H1 (cell line): ENCODE data around the gene PRRT1. TPM values are rescaled to one million over a fixed set of nuclear protein-coding genes. Genes with fewer than 3 reads are reported as not detected.

Experiments
- CTCF ChIA-PET: fragments of 300-600 bp; sonication (Branson Sonifier 250); formaldehyde crosslinking; loops from one replicate; lab custom pipeline; 2021; ENCODE audit not compliant: partially characterized antibody; lab: Charles Lee
- POLR2A ChIA-PET: fragments of 300-600 bp; sonication (Branson Sonifier 250); formaldehyde crosslinking; loops from one replicate; lab custom pipeline; 2021; ENCODE audit warnings: inconsistent platforms; ENCODE audit not compliant: partially characterized antibody; lab: Charles Lee
- DNase-seq, 2 experiments: peaks; one replicate each; pipeline versions ENCODE4 v3.0.0 to v3.0.0-alpha.2; 2010 to 2022; ENCODE audit warnings: low spot score in 2 of 2, low read depth in 1 of 2, mixed read lengths in 1 of 2
- FAIRE-seq: peaks from 2 replicates; lab custom pipeline; 2011; peaks lifted over from hg19 to GRCh38; lab: Jason Lieb, UNC
- H2AFZ ChIP-seq: 2 replicates; pipeline ENCODE4 v1.8.1; 2012; ENCODE audit warnings: low read length, inconsistent platforms
- H2AK5ac ChIP-seq: 2 replicates; pipeline ENCODE4 v1.6.1; 2013; ENCODE audit warnings: low read depth, low read length
- H2BK120ac ChIP-seq: replicated peaks from 2 replicates; pipeline ENCODE3; 2013; ENCODE audit warnings: low read depth, low read length, inconsistent platforms
- H2BK12ac ChIP-seq: 2 replicates; pipeline ENCODE4 v1.6.1; 2013; ENCODE audit warnings: low read depth, low read length
- H2BK15ac ChIP-seq: 2 replicates; pipeline ENCODE4 v1.6.1; 2013; ENCODE audit warnings: low read length
- H2BK20ac ChIP-seq: 2 replicates; pipeline ENCODE4 v1.6.1; 2013; ENCODE audit warnings: low read length
- H2BK5ac ChIP-seq: 2 replicates; pipeline ENCODE4 v1.6.1; 2013; ENCODE audit warnings: low read depth, low read length
- H3K14ac ChIP-seq: 2 replicates; pipeline ENCODE4 v1.6.1; 2013; ENCODE audit warnings: inconsistent platforms; ENCODE audit not compliant: insufficient read length
- H3K18ac ChIP-seq: 2 replicates; pipeline ENCODE4 v1.6.1; 2013; ENCODE audit warnings: low read length; ENCODE audit errors: extremely low read depth
- H3K23ac ChIP-seq: 2 replicates; pipeline ENCODE4 v1.6.1; 2013; ENCODE audit warnings: inconsistent platforms; ENCODE audit not compliant: insufficient read length
- H3K23me2 ChIP-seq: 2 replicates; pipeline ENCODE4 v1.6.1; 2013; ENCODE audit warnings: low read depth, low read length
- H3K27ac ChIP-seq: 2 replicates; pipeline ENCODE4 v1.6.1; 2011; ENCODE audit warnings: low read depth, low read length, inconsistent platforms
- H3K27me3 ChIP-seq, 4 experiments: replicated peaks in 1 of 4; 1 replicate in 1 of 4; 2 replicates in 3 of 4; pipeline versions ENCODE4 v1.6.1 to v1.8.1; 2011 to 2013; ENCODE audit warnings: low read length in 3 of 4, mild to moderate bottlenecking in 3 of 4, inconsistent platforms in 2 of 4, mixed read lengths in 2 of 4, moderate library complexity in 1 of 4; ENCODE audit not compliant: control insufficient read depth in 3 of 4, insufficient read depth in 3 of 4; ENCODE audit errors: extremely low read depth in 1 of 4
- H3K36me3 ChIP-seq, 4 experiments: 2 replicates each; pipeline versions ENCODE4 v1.6.1 to v1.8.1; 2011 to 2013; ENCODE audit warnings: mild to moderate bottlenecking in 4 of 4, low read length in 3 of 4, moderate library complexity in 2 of 4, control low read depth in 1 of 4, inconsistent platforms in 1 of 4; ENCODE audit not compliant: insufficient read depth in 4 of 4, control insufficient read depth in 2 of 4
- H3K4ac ChIP-seq: replicated peaks from 2 replicates; pipeline ENCODE3; 2013; ENCODE audit warnings: low read length, low read depth, mixed read lengths, inconsistent platforms; ENCODE audit not compliant: insufficient read length
- H3K4me1 ChIP-seq, 4 experiments: replicated peaks in 1 of 4; 1 replicate in 1 of 4; 2 replicates in 3 of 4; pipeline versions ENCODE4 v1.6.1 to v1.8.1; 2011 to 2013; ENCODE audit warnings: low read length in 3 of 4, inconsistent platforms in 2 of 4, mixed read lengths in 1 of 4; ENCODE audit not compliant: insufficient read depth in 4 of 4, control insufficient read depth in 3 of 4
- H3K4me2 ChIP-seq, 2 experiments: 2 replicates each; pipeline versions ENCODE4 v1.6.1 to v1.8.1; 2011 to 2013; ENCODE audit warnings: low read depth in 2 of 2, low read length in 2 of 2, control low read depth in 1 of 2, inconsistent platforms in 1 of 2, mild to moderate bottlenecking in 1 of 2; ENCODE audit not compliant: insufficient read depth in 1 of 2
- H3K4me3 ChIP-seq, 4 experiments: fragments of 200-600, 300-600 bp in 1 of 4; sonication (generic), shearing (Covaris generic), sonication (Bioruptor Twin) in 1 of 4; 2 replicates each; pipeline versions ENCODE4 v1.5.1 to v1.8.1; 2011 to 2016; ENCODE audit warnings: low read length in 4 of 4, low read depth in 3 of 4, control low read depth in 2 of 4, inconsistent platforms in 2 of 4, mild to moderate bottlenecking in 2 of 4, mixed read lengths in 1 of 4, moderate library complexity in 1 of 4; ENCODE audit not compliant: insufficient read depth in 2 of 4; ENCODE audit errors: extremely low read depth in 1 of 4
- H3K56ac ChIP-seq: replicated peaks from 2 replicates; pipeline ENCODE3; 2013; ENCODE audit warnings: low read depth, mild to moderate bottlenecking, mixed read lengths, low read length, inconsistent platforms; ENCODE audit not compliant: insufficient read length
- H3K79me1 ChIP-seq: 2 replicates; pipeline ENCODE4 v1.6.1; 2013; ENCODE audit warnings: low read depth, low read length, control low read depth
- H3K79me2 ChIP-seq, 2 experiments: 2 replicates each; pipeline versions ENCODE4 v1.6.1 to v1.8.1; 2012 to 2013; ENCODE audit warnings: low read length in 2 of 2, mild to moderate bottlenecking in 2 of 2, inconsistent platforms in 1 of 2; ENCODE audit not compliant: insufficient read depth in 2 of 2, control insufficient read depth in 1 of 2
- H3K9ac ChIP-seq, 4 experiments: replicated peaks in 1 of 4; 1 replicate in 1 of 4; 2 replicates in 3 of 4; pipeline versions ENCODE4 v1.6.1 to v1.8.1; 2011 to 2013; ENCODE audit warnings: low read depth in 3 of 4, low read length in 3 of 4, control low read depth in 2 of 4, mild to moderate bottlenecking in 2 of 4, moderate library complexity in 2 of 4, inconsistent platforms in 1 of 4; ENCODE audit errors: extremely low read depth in 1 of 4
- H3K9me3 ChIP-seq, 2 experiments: 2 replicates each; pipeline versions ENCODE4 v1.6.1 to v1.8.1; 2012 to 2013; ENCODE audit warnings: mild to moderate bottlenecking in 2 of 2, moderate library complexity in 2 of 2, control low read depth in 1 of 2, inconsistent platforms in 1 of 2, low read depth in 1 of 2, low read length in 1 of 2, mixed read lengths in 1 of 2; ENCODE audit not compliant: insufficient read depth in 2 of 2
- H4K20me1 ChIP-seq, 2 experiments: replicated peaks in 1 of 2; 2 replicates each; pipeline versions ENCODE3 to v1.8.1; 2011 to 2013; ENCODE audit warnings: inconsistent platforms in 2 of 2, low read length in 2 of 2, mild to moderate bottlenecking in 1 of 2; ENCODE audit not compliant: insufficient read depth in 2 of 2, control insufficient read depth in 1 of 2
- H4K5ac ChIP-seq: 2 replicates; pipeline ENCODE4 v1.6.1; 2013; ENCODE audit warnings: low read length, low read depth, mixed read lengths, inconsistent platforms; ENCODE audit not compliant: insufficient read length
- H4K8ac ChIP-seq: 2 replicates; pipeline ENCODE4 v1.8.0; 2013; ENCODE audit warnings: mild to moderate bottlenecking, moderate library complexity, low read length, inconsistent platforms; ENCODE audit not compliant: insufficient read depth; ENCODE audit errors: extremely low read depth
- H4K91ac ChIP-seq: replicated peaks from 2 replicates; pipeline ENCODE3; 2013; ENCODE audit warnings: low read length, mixed read lengths, inconsistent platforms; ENCODE audit not compliant: insufficient read length
- ATF2 ChIP-seq: IDR thresholded peaks from 2 replicates; pipeline ENCODE4 v1.6.1; 2012; ENCODE audit warnings: low read length, inconsistent platforms
- CBX5 ChIP-seq: fragments of 300-800, 300-1000 bp; sonication (generic); IDR thresholded peaks from 2 replicates; pipeline ENCODE4 v1.7.1; 2016; ENCODE audit warnings: antibody characterized with exemption, low read length, low read depth
- GTF2F1 ChIP-seq: IDR thresholded peaks from 2 replicates; pipeline ENCODE4 v1.6.1; 2012; ENCODE audit warnings: low read depth, low read length, improper control_type of control experiment, borderline replicate concordance
- JUND ChIP-seq: IDR thresholded peaks from 2 replicates; pipeline ENCODE4 v1.6.1; 2011; ENCODE audit warnings: mild to moderate bottlenecking, improper control_type of control experiment, low read length
- KDM4A ChIP-seq: IDR thresholded peaks from one replicate; pipeline ENCODE4 v1.7.1; 2012; ENCODE audit warnings: low read depth, mild to moderate bottlenecking, moderate library complexity, low read length, inconsistent platforms; ENCODE audit not compliant: severe bottlenecking
- SAP30 ChIP-seq: fragments of 300-600 bp; sonication (generic); IDR thresholded peaks from 2 replicates; pipeline ENCODE4 v1.7.1; 2012; ENCODE audit warnings: low read length, moderate library complexity, mild to moderate bottlenecking, inconsistent platforms; ENCODE audit not compliant: insufficient read depth, insufficient replicate concordance
- SIX5 ChIP-seq: IDR thresholded peaks from 2 replicates; pipeline ENCODE4 v1.6.1; 2011; ENCODE audit warnings: mild to moderate bottlenecking, low read depth, low read length
- SP1 ChIP-seq: IDR thresholded peaks from 2 replicates; pipeline ENCODE4 v1.6.1; 2011; ENCODE audit warnings: low read depth, low read length
- WGBS, 2 experiments: shearing (Covaris generic) in 1 of 2; methylation state at CpG; one replicate each; pipeline versions ENCODE4 v1.1.6 to v1.1.7; 2013 to 2015; ENCODE audit warnings: low lambda C conversion rate in 2 of 2, mixed read lengths in 2 of 2, inconsistent platforms in 1 of 2, low coverage in 1 of 2, missing lambda C conversion rate in 1 of 2; ENCODE audit not compliant: insufficient replicate concordance in 2 of 2, insufficient coverage in 1 of 2, insufficient read length in 1 of 2; ENCODE audit errors: extremely low coverage in 1 of 2, missing lambda C conversion rate in 1 of 2; 5-methylcytosine and 5-hydroxymethylcytosine counted together
- polyA plus RNA-seq, 7 experiments: library from polyadenylated mRNA; depleted of rRNA in 3 of 7; stranded (reverse) in 5 of 7; unstranded in 2 of 7; fragments of >200 nt in 5 of 7; fragments of 200-250 nt in 2 of 7; gene quantifications; 1 replicate in 5 of 7; 2 replicates in 1 of 7; 4 replicates in 1 of 7; pipeline versions ENCODE4 v1.2.1 to v1.2.3, GENCODE V29; 2011 to 2013; ENCODE audit warnings: missing spikeins in 2 of 7, mixed read lengths in 2 of 7
- total RNA-seq: library from RNA; stranded (reverse); fragmentation: NEBNext Ultra II Directional; extraction: Animal tissue kit (Norgen Biotek cat#: 25700); gene quantifications from 2 replicates; pipeline ENCODE4 v1.2.1, GENCODE V29; 2021

PRRT1 gene
- total and polyA plus RNA-seq, 2 of the 8 experiments (the other 6 are each of a cell fraction or from before 2014, with no cell fraction given), result 0.71 to 2.8 TPM

DNA sequence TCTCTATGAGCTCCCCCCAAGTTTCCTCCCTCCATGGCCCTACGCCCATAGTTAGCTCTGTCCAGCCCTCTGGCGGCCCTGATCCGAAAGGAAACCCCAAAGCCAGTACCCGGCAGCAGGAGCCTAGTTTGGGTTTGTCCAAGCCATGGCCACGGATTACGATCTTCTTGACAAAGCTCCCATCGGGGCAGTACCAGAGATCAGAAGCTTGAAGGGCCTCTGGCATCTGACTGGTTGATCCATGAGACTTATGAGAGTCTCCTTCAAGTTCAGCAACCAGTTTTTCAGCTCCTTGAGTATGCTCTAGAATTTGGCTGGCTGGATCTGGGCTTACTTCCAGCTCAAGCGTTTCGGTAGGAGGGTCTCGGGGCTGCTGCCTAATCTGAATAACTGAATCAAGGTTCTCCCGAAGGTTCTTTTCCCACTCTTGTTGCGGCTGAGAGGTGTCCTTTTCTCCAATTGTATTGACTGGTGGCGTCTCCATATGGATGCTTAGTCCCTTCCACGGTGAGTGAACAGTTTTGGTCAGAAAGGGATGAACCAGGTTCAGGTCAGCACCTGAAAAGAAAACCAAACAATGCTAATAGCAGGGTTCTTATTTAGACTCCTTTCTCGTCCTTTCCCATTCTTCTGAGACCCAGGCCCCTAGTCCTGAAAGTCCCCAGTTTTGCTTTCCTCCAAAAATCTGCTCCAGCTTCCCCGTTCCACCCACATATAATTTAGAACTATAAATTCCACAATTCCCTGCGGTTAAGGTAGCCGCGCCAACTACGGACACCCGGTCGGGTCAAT is 22.2 kb downstream of the PRRT1 start:
- H3K4me2 ChIP-seq, result peak overlapping the region; percentile 82 to 91
- peak overlapping the region; percentile 87; the same call in 1 of the 2 replicates for H4K8ac ChIP-seq
- H3K79me2 ChIP-seq, result peaks cover 0 to 12% of the 10 kb centered on the region in 2 experiments; a peak in 1 of 4 replicates
- H3K4ac ChIP-seq, result peak overlapping the region; percentile 28
- H2BK12ac ChIP-seq, result 0 out of 2 replicates have a peak overlapping the region, but pooled peaks have one; percentile 50
- H2AK5ac ChIP-seq, result 0 out of 2 replicates have a peak overlapping the region, but pooled peaks have one; percentile 40
- no peak overlapping the region for H3K23ac ChIP-seq
- TF ChIP-seq GTF2F1 (no peak), SIX5 (0 out of 2 replicates have a peak, but pooled peaks have one; percentile 3), SP1 (no peak), CBX5 (no peak), JUND (no peak), KDM4A (no peak), ATF2 (no peak), SAP30 (no peak)
- peak overlapping the region; percentile 75 to 94 (median 82) for H3K4me3 ChIP-seq
- DNase-seq (no peak), FAIRE-seq (no peak)
- no peak overlapping the region for H3K56ac ChIP-seq
- H4K20me1 ChIP-seq, result no peaks in the 10 kb centered on the region
- H4K91ac ChIP-seq, result no peak overlapping the region
- H3K27me3 ChIP-seq, result no peaks in the 10 kb centered on the region
- H2BK120ac ChIP-seq, result peak overlapping the region; percentile 19
- peak overlapping the region; percentile 89; the same call in 1 of the 2 replicates for H3K18ac ChIP-seq
- peak overlapping the region in 3 of 4 experiments; percentile 14 to 70 (median 40); a peak in 4 of 7 replicates for H3K9ac ChIP-seq
- H2BK5ac ChIP-seq, result no peak overlapping the region; the same call in 1 of the 2 replicates
- POLR2A ChIA-PET, result interaction anchor here (0.6 to 6.5 kb wide), 19 partner anchors 9 to 170 kb away, joined by 3 to 70 read pairs (median 6); partner anchors contain the start of genes AGPAT1, DXO, PRRT1 and RNF5
- no peaks in the 10 kb centered on the region for H3K9me3 ChIP-seq
- peak overlapping the region; percentile 34; the same call in 1 of the 2 replicates for H3K27ac ChIP-seq
- no peak overlapping the region for H2BK20ac ChIP-seq
- CTCF ChIA-PET, result interaction anchor here (1.0 to 5.6 kb wide), 11 partner anchors 11 to 176 kb away, joined by 3 to 76 read pairs (median 4); partner anchors contain the start of gene PRRT1
- no peak overlapping the region for H2BK15ac ChIP-seq
- no peak overlapping the region for H2AFZ ChIP-seq
- no peak overlapping the region for H3K14ac ChIP-seq
- peaks cover 3 to 19% (median 8%) of the 10 kb centered on the region in 4 experiments; a peak in 6 of 7 replicates for H3K4me1 ChIP-seq
- peaks cover 2% of the 10 kb centered on the region; the same call in 1 of the 2 replicates for H3K79me1 ChIP-seq
- no peak overlapping the region for H4K5ac ChIP-seq
- WGBS, 2 experiments, result 48% methylated on average over 22 of the region's 22 CpGs; no CpG with 5 or more reads in 1 of the 2 experiments
- peaks cover 5% of the 10 kb centered on the region for H3K23me2 ChIP-seq
- H3K36me3 ChIP-seq, result peaks cover 0 to 7% (median 2%) of the 10 kb centered on the region in 4 experiments; a peak in 3 of 8 replicates
